ENCODE data around the gene RNF43.

DNA sequence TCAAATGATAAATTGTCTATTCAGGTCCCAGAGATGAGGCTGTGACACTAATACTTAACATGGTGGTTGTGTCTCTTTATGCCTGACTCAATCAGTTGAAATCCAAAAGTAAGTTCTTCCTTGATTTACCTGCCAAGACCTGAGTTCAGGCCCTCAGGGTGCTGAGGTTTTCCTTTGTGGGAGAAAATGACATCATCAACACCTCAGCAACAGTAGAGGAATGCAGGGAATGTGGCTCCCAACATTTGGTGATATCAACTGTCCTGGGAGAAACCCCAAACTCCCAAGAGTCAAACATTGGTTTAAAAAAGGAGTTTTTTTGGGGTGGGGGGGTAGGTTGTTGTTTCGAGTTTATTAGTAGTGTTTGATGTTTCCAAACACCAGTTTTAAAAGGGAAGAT, 14.7 kb downstream of the RNF43 start:
- TF ChIP-seq, protein P1, sequence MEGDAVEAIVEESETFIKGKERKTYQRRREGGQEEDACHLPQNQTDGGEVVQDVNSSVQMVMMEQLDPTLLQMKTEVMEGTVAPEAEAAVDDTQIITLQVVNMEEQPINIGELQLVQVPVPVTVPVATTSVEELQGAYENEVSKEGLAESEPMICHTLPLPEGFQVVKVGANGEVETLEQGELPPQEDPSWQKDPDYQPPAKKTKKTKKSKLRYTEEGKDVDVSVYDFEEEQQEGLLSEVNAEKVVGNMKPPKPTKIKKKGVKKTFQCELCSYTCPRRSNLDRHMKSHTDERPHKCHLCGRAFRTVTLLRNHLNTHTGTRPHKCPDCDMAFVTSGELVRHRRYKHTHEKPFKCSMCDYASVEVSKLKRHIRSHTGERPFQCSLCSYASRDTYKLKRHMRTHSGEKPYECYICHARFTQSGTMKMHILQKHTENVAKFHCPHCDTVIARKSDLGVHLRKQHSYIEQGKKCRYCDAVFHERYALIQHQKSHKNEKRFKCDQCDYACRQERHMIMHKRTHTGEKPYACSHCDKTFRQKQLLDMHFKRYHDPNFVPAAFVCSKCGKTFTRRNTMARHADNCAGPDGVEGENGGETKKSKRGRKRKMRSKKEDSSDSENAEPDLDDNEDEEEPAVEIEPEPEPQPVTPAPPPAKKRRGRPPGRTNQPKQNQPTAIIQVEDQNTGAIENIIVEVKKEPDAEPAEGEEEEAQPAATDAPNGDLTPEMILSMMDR (conservative IDR thresholded peaks at IDR 0.05; ENCODE audit: low read depth, low read length): no peak
- no peak for TF ChIP-seq EZH2 (IDR thresholded peaks at IDR 0.05; ENCODE audit: borderline replicate concordance, low read depth, low read length, poor library complexity, severe bottlenecking)
